Neural cell (in vitro differentiated cells): ENCODE measurements around the gene NKPD1. TPM values are rescaled to one million over a fixed set of nuclear protein-coding genes. Genes with fewer than 3 reads are reported as not detected.

Source experiments
- H2AFZ ChIP-seq: fragments of 200-600, 300-800 bp; sonication (generic), shearing (Covaris generic); 2 replicates; pipeline ENCODE4 v1.6.0; 2014; ENCODE audit warnings: low read depth, mild to moderate bottlenecking, antibody characterized with exemption, low read length, moderate library complexity
- H3F3A ChIP-seq: fragments of 200-600 bp; shearing (Covaris generic); 2 replicates; pipeline ENCODE4 v1.6.1; 2016; ENCODE audit warnings: mild to moderate bottlenecking, moderate library complexity, mixed read lengths, antibody characterized with exemption, low read length; ENCODE audit not compliant: insufficient read depth, poor library complexity, severe bottlenecking
- H3K27ac ChIP-seq: fragments of 200-600, 300-800 bp; sonication (generic), shearing (Covaris generic); 2 replicates; pipeline ENCODE4 v1.5.1; 2014; ENCODE audit warnings: mild to moderate bottlenecking, low read length, moderate library complexity
- H3K27me3 ChIP-seq: fragments of 300-800, 200-600 bp; sonication (generic), shearing (Covaris generic); 2 replicates; pipeline ENCODE4 v1.6.0; 2014; ENCODE audit warnings: mild to moderate bottlenecking, low read depth, low read length, moderate library complexity; ENCODE audit not compliant: insufficient read depth
- H3K36me3 ChIP-seq: fragments of 300-800, 200-600 bp; sonication (generic), shearing (Covaris generic); 2 replicates; pipeline ENCODE4 v1.5.1; 2014; ENCODE audit warnings: mild to moderate bottlenecking, antibody characterized with exemption, low read length, moderate library complexity; ENCODE audit not compliant: insufficient read depth
- H3K4me2 ChIP-seq: fragments of 300-800, 200-600 bp; sonication (generic), shearing (Covaris generic); 2 replicates; pipeline ENCODE4 v1.6.0; 2014; ENCODE audit warnings: mild to moderate bottlenecking, low read length
- H3K4me3 ChIP-seq: fragments of 300-800, 200-600 bp; sonication (generic), shearing (Covaris generic); 2 replicates; pipeline ENCODE4 v1.5.1; 2014; ENCODE audit warnings: mild to moderate bottlenecking, low read length, moderate library complexity
- H3K79me2 ChIP-seq: fragments of 200-600 bp; shearing (Covaris generic); replicated peaks from 2 replicates; pipeline ENCODE4 v1.6.0; 2014; ENCODE audit warnings: mild to moderate bottlenecking, low read length, moderate library complexity; ENCODE audit not compliant: insufficient read depth
- H3K9ac ChIP-seq: fragments of 300-800, 200-600 bp; sonication (generic), shearing (Covaris generic); 2 replicates; pipeline ENCODE4 v1.6.1; 2016; ENCODE audit warnings: mild to moderate bottlenecking, low read length, mixed read lengths
- H3K9me2 ChIP-seq: fragments of 200-600 bp; shearing (Covaris generic); 2 replicates; pipeline ENCODE4 v1.6.1; 2016; ENCODE audit warnings: mild to moderate bottlenecking, low read length, mixed read lengths; ENCODE audit not compliant: insufficient read depth
- H3K9me3 ChIP-seq: fragments of 200-600, 300-800 bp; sonication (generic), shearing (Covaris generic); 2 replicates; pipeline ENCODE4 v1.6.1; 2016; ENCODE audit warnings: mild to moderate bottlenecking, mixed run types, low read length, moderate library complexity, mixed read lengths
- H4K20me1 ChIP-seq: fragments of 200-600 bp; shearing (Covaris generic); 2 replicates; pipeline ENCODE4 v1.6.1; 2016; ENCODE audit warnings: mild to moderate bottlenecking, mixed run types; ENCODE audit not compliant: insufficient read depth
- EP300 ChIP-seq: fragments of 450-650 bp; conservative IDR thresholded peaks from 2 replicates; pipeline ENCODE4 v1.6.1; 2014; ENCODE audit warnings: antibody characterized with exemption, mild to moderate bottlenecking, moderate library complexity; ENCODE audit not compliant: poor library complexity, severe bottlenecking
- EZH2 ChIP-seq: fragments of 200-600, 300-800 bp; shearing (Covaris generic), sonication (generic); IDR thresholded peaks from 2 replicates; pipeline ENCODE4 v1.6.1; 2014; ENCODE audit warnings: antibody characterized with exemption, low read length, borderline replicate concordance, mild to moderate bottlenecking; ENCODE audit not compliant: insufficient read depth, poor library complexity, severe bottlenecking
- MXI1 ChIP-seq: fragments of 450-650 bp; conservative IDR thresholded peaks from 2 replicates; pipeline ENCODE4 v1.6.1; 2014; ENCODE audit warnings: antibody characterized with exemption, mild to moderate bottlenecking; ENCODE audit not compliant: poor library complexity, severe bottlenecking
- POLR2AphosphoS5 ChIP-seq: IDR thresholded peaks from 2 replicates; pipeline ENCODE4 v1.6.1; 2012
- RAD21 ChIP-seq: fragments of 450-650 bp; conservative IDR thresholded peaks from 2 replicates; pipeline ENCODE4 v1.6.1; 2014; ENCODE audit warnings: antibody characterized with exemption, mild to moderate bottlenecking, moderate library complexity
- SMC3 ChIP-seq: fragments of 450-650 bp; conservative IDR thresholded peaks from 2 replicates; pipeline ENCODE4 v1.6.1; 2014; ENCODE audit warnings: antibody characterized with exemption, mild to moderate bottlenecking, moderate library complexity; ENCODE audit not compliant: poor library complexity
- TAF1 ChIP-seq: IDR thresholded peaks from 2 replicates; pipeline ENCODE4 v1.6.1; 2012; ENCODE audit warnings: low read depth
- polyA plus RNA-seq: library from polyadenylated mRNA; depleted of rRNA; stranded (reverse); fragments of >200 nt; gene quantifications from 2 replicates; pipeline ENCODE4 v1.2.3, GENCODE V29; 2014
- TF ChIP-seq, protein P1 (sequence below): IDR thresholded peaks from 2 replicates; pipeline ENCODE4 v1.6.1; 2012; ENCODE audit warnings: borderline replicate concordance
- TF ChIP-seq, protein P2 (sequence below): fragments of 450-650 bp; IDR thresholded peaks from 2 replicates; pipeline ENCODE4 v1.5.1; 2014; ENCODE audit warnings: antibody characterized with exemption, mild to moderate bottlenecking, moderate library complexity; ENCODE audit not compliant: poor library complexity, severe bottlenecking

Gene NKPD1
- polyA plus RNA-seq, 1 donor from 2014 or later = 2.8 TPM

DNA sequence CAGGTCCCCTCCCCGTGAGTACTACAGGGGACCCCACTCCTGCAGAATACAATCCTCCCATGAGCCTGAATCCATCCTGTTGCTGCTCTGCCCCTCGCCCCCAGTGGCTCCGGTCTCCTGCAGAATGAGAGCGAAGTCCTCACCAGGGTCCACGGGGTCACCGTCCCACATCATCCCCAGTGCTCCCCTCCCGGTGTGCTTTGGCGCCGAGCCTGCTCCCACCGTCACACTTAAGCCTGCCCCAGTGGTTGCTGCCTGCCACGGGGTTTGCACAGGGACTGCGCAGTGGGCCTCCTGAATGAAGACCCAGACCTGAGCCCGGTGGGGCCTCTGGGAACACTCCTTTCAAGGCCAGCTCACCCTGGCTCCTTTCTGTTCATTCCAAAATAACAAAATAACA is 30.5 kb downstream of the NKPD1 start:
- H3K79me2 ChIP-seq = peaks cover 13% of the 10 kb centered on the region
- no peaks in the 10 kb centered on the region for H3K27me3 ChIP-seq
- H4K20me1 ChIP-seq = no peaks in the 10 kb centered on the region
- H3F3A ChIP-seq = no peaks in the 10 kb centered on the region
- H3K27ac ChIP-seq = no peak overlapping the region
- no peak overlapping the region for H2AFZ ChIP-seq
- no peaks in the 10 kb centered on the region for H3K9me2 ChIP-seq
- no peak overlapping the region for H3K4me2 ChIP-seq
- no peak overlapping the region for H3K9ac ChIP-seq
- H3K36me3 ChIP-seq = no peaks in the 10 kb centered on the region
- H3K4me3 ChIP-seq = no peak overlapping the region
- no peaks in the 10 kb centered on the region for H3K9me3 ChIP-seq
- TF ChIP-seq POLR2AphosphoS5 (no peak), EZH2 (no peak), MXI1 (no peak), TAF1 (no peak), EP300 (no peak), RAD21 (no peak), SMC3 (no peak)
- TF ChIP-seq, protein P1, sequence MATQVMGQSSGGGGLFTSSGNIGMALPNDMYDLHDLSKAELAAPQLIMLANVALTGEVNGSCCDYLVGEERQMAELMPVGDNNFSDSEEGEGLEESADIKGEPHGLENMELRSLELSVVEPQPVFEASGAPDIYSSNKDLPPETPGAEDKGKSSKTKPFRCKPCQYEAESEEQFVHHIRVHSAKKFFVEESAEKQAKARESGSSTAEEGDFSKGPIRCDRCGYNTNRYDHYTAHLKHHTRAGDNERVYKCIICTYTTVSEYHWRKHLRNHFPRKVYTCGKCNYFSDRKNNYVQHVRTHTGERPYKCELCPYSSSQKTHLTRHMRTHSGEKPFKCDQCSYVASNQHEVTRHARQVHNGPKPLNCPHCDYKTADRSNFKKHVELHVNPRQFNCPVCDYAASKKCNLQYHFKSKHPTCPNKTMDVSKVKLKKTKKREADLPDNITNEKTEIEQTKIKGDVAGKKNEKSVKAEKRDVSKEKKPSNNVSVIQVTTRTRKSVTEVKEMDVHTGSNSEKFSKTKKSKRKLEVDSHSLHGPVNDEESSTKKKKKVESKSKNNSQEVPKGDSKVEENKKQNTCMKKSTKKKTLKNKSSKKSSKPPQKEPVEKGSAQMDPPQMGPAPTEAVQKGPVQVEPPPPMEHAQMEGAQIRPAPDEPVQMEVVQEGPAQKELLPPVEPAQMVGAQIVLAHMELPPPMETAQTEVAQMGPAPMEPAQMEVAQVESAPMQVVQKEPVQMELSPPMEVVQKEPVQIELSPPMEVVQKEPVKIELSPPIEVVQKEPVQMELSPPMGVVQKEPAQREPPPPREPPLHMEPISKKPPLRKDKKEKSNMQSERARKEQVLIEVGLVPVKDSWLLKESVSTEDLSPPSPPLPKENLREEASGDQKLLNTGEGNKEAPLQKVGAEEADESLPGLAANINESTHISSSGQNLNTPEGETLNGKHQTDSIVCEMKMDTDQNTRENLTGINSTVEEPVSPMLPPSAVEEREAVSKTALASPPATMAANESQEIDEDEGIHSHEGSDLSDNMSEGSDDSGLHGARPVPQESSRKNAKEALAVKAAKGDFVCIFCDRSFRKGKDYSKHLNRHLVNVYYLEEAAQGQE = no peak
- TF ChIP-seq, protein P2, sequence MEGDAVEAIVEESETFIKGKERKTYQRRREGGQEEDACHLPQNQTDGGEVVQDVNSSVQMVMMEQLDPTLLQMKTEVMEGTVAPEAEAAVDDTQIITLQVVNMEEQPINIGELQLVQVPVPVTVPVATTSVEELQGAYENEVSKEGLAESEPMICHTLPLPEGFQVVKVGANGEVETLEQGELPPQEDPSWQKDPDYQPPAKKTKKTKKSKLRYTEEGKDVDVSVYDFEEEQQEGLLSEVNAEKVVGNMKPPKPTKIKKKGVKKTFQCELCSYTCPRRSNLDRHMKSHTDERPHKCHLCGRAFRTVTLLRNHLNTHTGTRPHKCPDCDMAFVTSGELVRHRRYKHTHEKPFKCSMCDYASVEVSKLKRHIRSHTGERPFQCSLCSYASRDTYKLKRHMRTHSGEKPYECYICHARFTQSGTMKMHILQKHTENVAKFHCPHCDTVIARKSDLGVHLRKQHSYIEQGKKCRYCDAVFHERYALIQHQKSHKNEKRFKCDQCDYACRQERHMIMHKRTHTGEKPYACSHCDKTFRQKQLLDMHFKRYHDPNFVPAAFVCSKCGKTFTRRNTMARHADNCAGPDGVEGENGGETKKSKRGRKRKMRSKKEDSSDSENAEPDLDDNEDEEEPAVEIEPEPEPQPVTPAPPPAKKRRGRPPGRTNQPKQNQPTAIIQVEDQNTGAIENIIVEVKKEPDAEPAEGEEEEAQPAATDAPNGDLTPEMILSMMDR = no peak

DNA sequence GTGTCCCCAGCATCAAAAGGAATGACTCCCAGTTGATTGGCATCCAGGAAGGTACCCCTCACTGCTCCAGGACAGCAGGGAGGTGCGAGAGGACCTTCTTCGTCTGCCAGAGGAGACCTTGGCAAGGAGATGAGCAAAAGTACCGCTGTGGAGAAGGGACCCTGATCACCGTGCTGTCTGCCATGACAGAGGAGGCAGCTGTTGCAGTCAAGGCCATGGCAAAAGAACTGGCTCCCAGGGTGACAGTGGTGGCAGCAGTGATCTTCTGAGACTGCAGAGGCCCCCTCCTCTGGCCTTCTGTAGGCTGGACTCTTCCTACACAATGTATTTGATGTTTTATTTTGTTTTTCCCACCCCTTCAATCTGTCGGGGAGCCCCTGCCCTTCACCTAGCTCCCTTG is 32.0 kb downstream of the NKPD1 start:
- Histone ChIP-seq H3K36me3 (no peaks in the 10 kb centered on the region), H3K9ac (no peak overlapping the region), H3K9me2 (no peaks in the 10 kb centered on the region), H3K27ac (no peak overlapping the region), H3K4me2 (no peak overlapping the region), H3K9me3 (no peaks in the 10 kb centered on the region), H2AFZ (no peak overlapping the region), H3K27me3 (no peaks in the 10 kb centered on the region), H3K79me2 (peaks cover 13% of the 10 kb centered on the region), H3K4me3 (no peak overlapping the region), H3F3A (no peaks in the 10 kb centered on the region), H4K20me1 (no peaks in the 10 kb centered on the region)
- TF ChIP-seq MXI1 (no peak), EZH2 (no peak), RAD21 (no peak), EP300 (no peak), TAF1 (no peak), SMC3 (no peak), POLR2AphosphoS5 (no peak)
- TF ChIP-seq, protein P1 = no peak
- TF ChIP-seq, protein P2 = no peak
